HepG2 (cell line): ENCODE data around the gene CCDC175. TPM values are rescaled to one million over a fixed set of nuclear protein-coding genes. Genes with fewer than 3 reads are reported as not detected.

Experiments used
- CHD2 ChIP-seq: IDR thresholded peaks from 2 replicates; pipeline ENCODE4 v1.6.1; 2011; ENCODE audit warnings: low read depth, low read length, improper control_type of control experiment
- CREB3 ChIP-seq: sonication (generic); formaldehyde crosslinking; IDR thresholded peaks from 2 replicates; pipeline ENCODE4 v1.5.0; 2020; ENCODE audit warnings: missing genetic modification reagents
- DDIT3 ChIP-seq: sonication (generic); formaldehyde crosslinking; IDR thresholded peaks from 2 replicates; pipeline ENCODE4 v1.4.0; 2020; ENCODE audit warnings: mild to moderate bottlenecking, missing genetic modification reagents
- FOXA3 ChIP-seq: IDR thresholded peaks from 2 replicates; pipeline ENCODE4 v1.6.1; 2016; ENCODE audit warnings: missing genetic modification reagents, missing compliant biosample characterization
- GPN1 ChIP-seq: sonication (generic); formaldehyde crosslinking; IDR thresholded peaks from 2 replicates; pipeline ENCODE4 v1.5.1; 2020; ENCODE audit warnings: missing genetic modification reagents, borderline replicate concordance
- JUN ChIP-seq: sonication (generic); formaldehyde crosslinking; IDR thresholded peaks from 2 replicates; pipeline ENCODE4 v1.4.0; 2020; ENCODE audit warnings: mild to moderate bottlenecking, missing genetic modification reagents
- MBD4 ChIP-seq: IDR thresholded peaks from 2 replicates; pipeline ENCODE4 v1.6.1; 2012; ENCODE audit warnings: low read length, inconsistent platforms, borderline replicate concordance
- MXI1 ChIP-seq: IDR thresholded peaks from 3 replicates; pipeline ENCODE4 v1.6.1; 2012; ENCODE audit warnings: low read depth, low read length, inconsistent platforms, borderline replicate concordance
- NFYB ChIP-seq: sonication (generic); formaldehyde crosslinking; IDR thresholded peaks from 2 replicates; pipeline ENCODE4 v1.4.0; 2020; ENCODE audit warnings: missing genetic modification reagents
- PLRG1 ChIP-seq: fragments of 450-650 bp; conservative IDR thresholded peaks from 2 replicates; pipeline ENCODE4 v1.6.1; 2016
- RAD51 ChIP-seq: fragments of 450-650 bp; IDR thresholded peaks from 2 replicates; pipeline ENCODE4 v1.6.1; 2016; ENCODE audit warnings: borderline replicate concordance
- SRSF4 ChIP-seq: fragments of 200-400 bp; formaldehyde crosslinking; IDR thresholded peaks from one replicate; pipeline ENCODE4 v1.6.1; 2018; ENCODE audit warnings: mild to moderate bottlenecking, low read depth, low read length, moderate library complexity; ENCODE audit not compliant: poor library complexity, severe bottlenecking
- STAT5B ChIP-seq: sonication (generic); formaldehyde crosslinking; IDR thresholded peaks from 2 replicates; pipeline ENCODE4 v1.4.0; 2020; ENCODE audit warnings: missing genetic modification reagents
- TBX3 ChIP-seq: fragments of 450-650 bp; IDR thresholded peaks from 2 replicates; pipeline ENCODE4 v1.6.1; 2017; ENCODE audit warnings: antibody characterized with exemption, mild to moderate bottlenecking, inconsistent platforms, borderline replicate concordance
- ZBTB2 ChIP-seq: sonication (generic); formaldehyde crosslinking; IDR thresholded peaks from 2 replicates; pipeline ENCODE4 v1.8.0; 2022; ENCODE audit warnings: low read depth, missing genetic modification reagents
- ZBTB43 ChIP-seq: sonication (generic); formaldehyde crosslinking; conservative IDR thresholded peaks from 2 replicates; pipeline ENCODE4 v1.4.0; 2020; ENCODE audit warnings: missing genetic modification reagents
- ZFP62 ChIP-seq: sonication (generic); formaldehyde crosslinking; IDR thresholded peaks from 2 replicates; pipeline ENCODE4 v1.4.0; 2020; ENCODE audit warnings: missing genetic modification reagents
- ZFY ChIP-seq: sonication (generic); formaldehyde crosslinking; IDR thresholded peaks from 2 replicates; pipeline ENCODE4 v1.4.0; 2020; ENCODE audit warnings: missing genetic modification reagents
- ZKSCAN5 ChIP-seq: sonication (generic); formaldehyde crosslinking; IDR thresholded peaks from 2 replicates; pipeline ENCODE4 v1.5.1; 2020; ENCODE audit warnings: mild to moderate bottlenecking, missing genetic modification reagents
- ZNF251 ChIP-seq: sonication (generic); formaldehyde crosslinking; IDR thresholded peaks from 2 replicates; pipeline ENCODE4 v1.9.0; 2021; ENCODE audit warnings: mild to moderate bottlenecking, missing genetic modification reagents
- ZNF367 ChIP-seq: sonication (generic); formaldehyde crosslinking; IDR thresholded peaks from 2 replicates; pipeline ENCODE4 v1.4.0; 2020; ENCODE audit warnings: missing genetic modification reagents, borderline replicate concordance
- ZNF503 ChIP-seq: sonication (generic); formaldehyde crosslinking; IDR thresholded peaks from 2 replicates; pipeline ENCODE4 v1.4.0; 2020; ENCODE audit warnings: missing genetic modification reagents
- ZNF530 ChIP-seq: sonication (generic); formaldehyde crosslinking; IDR thresholded peaks from 2 replicates; pipeline ENCODE4 v1.5.0; 2020; ENCODE audit warnings: low read depth, mild to moderate bottlenecking, missing genetic modification reagents
- ZNF570 ChIP-seq: sonication (generic); formaldehyde crosslinking; IDR thresholded peaks from 2 replicates; pipeline ENCODE4 v1.4.0; 2020; ENCODE audit warnings: mild to moderate bottlenecking, missing genetic modification reagents, borderline replicate concordance
- ZNF766 ChIP-seq: sonication (generic); formaldehyde crosslinking; IDR thresholded peaks from 2 replicates; pipeline ENCODE4 v1.5.0; 2020; ENCODE audit warnings: missing genetic modification reagents, borderline replicate concordance
- polyA plus RNA-seq, 8 experiments: library from polyadenylated mRNA; depleted of rRNA in 3 of 8; stranded (reverse) in 7 of 8; unstranded in 1 of 8; fragments of >200 nt; fragmentation: Illumina TruSeq in 4 of 8; extraction: Trizol in 4 of 8; gene quantifications; 2 replicates each; pipeline versions ENCODE4 v1.2.1 to v1.2.3, GENCODE V29; 2011 to 2016; ENCODE audit warnings: low read depth in 4 of 8, missing spikeins in 1 of 8, mixed read lengths in 1 of 8; ENCODE audit not compliant: insufficient read depth in 1 of 8
- total RNA-seq, 5 experiments: library from RNA; depleted of rRNA; stranded (reverse); fragments of >200 nt; fragmentation: Illumina TruSeq; extraction: Trizol; gene quantifications; 2 replicates each; pipeline ENCODE4 v1.2.3, GENCODE V29; 2016; ENCODE audit warnings: low read depth in 1 of 5

Gene CCDC175
- total and polyA plus RNA-seq, 2 of the 13 experiments (the other 11 are each of a cell fraction or from before 2014, with no cell fraction given), result not detected

- peak; percentile 78 for TF ChIP-seq ZNF503 (CRISPR knock-in tag)
- no peak for TF ChIP-seq ZBTB2 (CRISPR knock-in tag)
- TF ChIP-seq ZNF766 (CRISPR knock-in tag), result peak; percentile 97
- no peak for TF ChIP-seq NFYB (CRISPR knock-in tag)
- peak; percentile 97 for TF ChIP-seq CREB3
- no peak for TF ChIP-seq MBD4
- no peak; the same call in 1 of the 2 replicates for TF ChIP-seq CHD2
- peak; percentile 98 for TF ChIP-seq ZFY (CRISPR knock-in tag)
- no peak; the same call in 1 of the 2 replicates for TF ChIP-seq STAT5B (CRISPR knock-in tag)
- TF ChIP-seq TBX3, result peak; percentile 80
- no peak for TF ChIP-seq ZKSCAN5 (CRISPR knock-in tag)
- no peak for TF ChIP-seq DDIT3
- TF ChIP-seq SRSF4, result no peak
- TF ChIP-seq JUN (CRISPR knock-in tag), result no peak
- 0 out of 2 replicates have a peak, but pooled peaks have one; percentile 65 for TF ChIP-seq ZNF530
- TF ChIP-seq FOXA3 (CRISPR knock-in tag), result peak; percentile 56; the same call in 1 of the 2 replicates
- TF ChIP-seq ZNF570 (CRISPR knock-in tag), result peak; percentile 80; the same call in 1 of the 2 replicates
- peak; percentile 74; the same call in 2 of the 3 replicates for TF ChIP-seq MXI1
- TF ChIP-seq ZNF367 (CRISPR knock-in tag), result peak; percentile 94
- TF ChIP-seq ZNF251 (CRISPR knock-in tag), result no peak
- no peak for TF ChIP-seq GPN1 (CRISPR knock-in tag)
- TF ChIP-seq ZFP62 (CRISPR knock-in tag), result no peak; the same call in 1 of the 2 replicates
- peak; percentile 94 for TF ChIP-seq ZBTB43 (CRISPR knock-in tag)
- no peak for TF ChIP-seq PLRG1
- no peak for TF ChIP-seq RAD51
Measured at GRCh38 chr14:59483819-59484638, 92.6 kb downstream of the CCDC175 start, which contains the start of the genes JKAMP and L3HYPDH (continued).
